ENCODE measurements around the gene RNU1-2. TPM values are rescaled to one million over a fixed set of nuclear protein-coding genes. Genes with fewer than 3 reads are reported as not detected.
"Not testable (repeated sequence)": the region's sequence is repeated elsewhere in the genome, so short reads cannot be mapped to it uniquely, and the experiment has no call there.

The RNU1-2 gene
- total and polyA plus RNA-seq, 12 donors = 635 to 5,242 (median 1,949) TPM; not detected in 2

DNA sequence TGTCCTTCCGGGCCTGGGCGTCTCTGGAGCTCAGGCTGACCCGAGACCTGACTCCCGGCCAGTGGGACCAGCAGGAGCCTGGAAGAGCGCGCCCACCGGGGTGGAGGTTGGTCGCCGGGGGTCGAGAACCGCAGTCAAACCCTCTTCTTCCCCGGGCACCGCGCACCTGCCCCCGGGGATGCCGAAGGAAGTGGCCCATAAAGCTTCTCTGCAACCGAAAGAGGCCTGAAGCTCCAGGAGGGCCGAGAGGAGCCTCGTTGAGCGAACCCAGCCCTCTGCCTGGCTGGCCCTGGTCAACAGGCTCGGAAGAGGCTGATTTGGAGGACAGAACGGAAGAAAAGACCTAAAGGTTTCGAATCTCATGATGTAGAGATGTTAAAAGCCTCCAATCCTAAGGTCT lies 24.6 kb upstream of the RNU1-2 start:
- WGBS, 2 donors = 70 to 73% methylated on average over 22 to 23 of the region's 23 CpGs
- H3K9me3 ChIP-seq; intact Hi-C loops (cut with DNase I); ATAC-seq; DNase-seq; H3K36me3 ChIP-seq; H3K27ac ChIP-seq; H3K4me3 ChIP-seq: not testable (repeated sequence)
- Histone ChIP-seq H3K4me1 (peaks cover 0 to 13% (median 0%) of the 10 kb centered on the region in 9 donors), H3K27me3 (peaks cover 9 to 34% (median 27%) of the 10 kb centered on the region in 7 donors)

DNA sequence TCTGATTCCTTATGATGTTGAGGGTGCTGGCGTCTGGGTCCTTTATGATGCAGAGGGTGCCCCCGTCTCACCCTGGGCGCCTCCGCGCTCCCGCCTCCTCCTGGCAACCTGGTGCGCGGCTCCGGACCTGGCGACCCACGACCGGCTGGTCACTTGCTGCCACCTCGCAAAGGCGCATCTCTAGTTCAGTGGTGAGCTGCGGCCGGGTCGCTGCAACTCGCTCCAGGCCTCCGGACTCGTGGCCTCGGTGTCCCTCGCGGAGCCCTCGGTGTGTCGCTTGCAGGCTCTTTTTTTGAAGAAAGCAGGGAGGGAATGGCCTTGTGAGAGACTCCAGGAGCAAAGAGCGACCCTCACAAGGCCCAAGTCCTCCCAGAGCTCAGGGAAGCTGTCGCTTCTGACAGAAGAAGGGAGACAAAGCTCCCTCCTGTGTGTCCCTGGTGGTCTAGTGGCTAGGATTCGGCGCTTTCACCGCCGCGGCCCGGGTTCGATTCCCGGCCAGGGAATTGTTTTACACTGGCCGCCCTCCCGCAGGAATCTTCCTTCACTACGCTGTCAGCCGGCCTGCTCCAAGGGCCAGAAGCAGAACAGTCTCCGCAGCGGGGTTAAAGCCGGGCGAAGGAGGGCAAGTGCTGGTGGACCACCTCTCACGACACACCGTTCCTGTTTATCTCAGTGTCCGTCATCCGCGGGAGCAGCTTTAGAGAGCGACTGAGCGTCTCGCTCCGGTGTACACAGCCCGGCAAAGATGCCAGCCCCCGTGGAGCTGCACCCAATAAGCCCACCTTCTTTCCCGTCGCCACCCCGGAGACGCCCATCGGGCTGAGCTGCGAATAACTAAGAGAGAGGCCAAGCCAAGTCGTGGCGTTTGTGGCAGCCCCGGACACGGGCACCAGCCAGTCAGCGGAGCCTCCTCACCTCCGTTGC lies 23.4 kb upstream of the RNU1-2 start:
- H3K9me3 ChIP-seq; H3K36me3 ChIP-seq; intact Hi-C loops (cut with DNase I); H3K27ac ChIP-seq: not testable (repeated sequence)
- ATAC-seq (peak; percentile 56 to 93 (median 85)), DNase-seq (peak; percentile 27 to 49)
- peaks cover 0 to 13% (median 0%) of the 10 kb centered on the region in 9 donors for H3K4me1 ChIP-seq
- WGBS, 2 donors = 15 to 20% methylated on average over 43 to 58 of the region's 66 CpGs
- peaks cover 14 to 42% (median 37%) of the 10 kb centered on the region in 7 donors for H3K27me3 ChIP-seq
- H3K4me3 ChIP-seq = peak overlapping the region in 7 of 10 donors; percentile 24 to 45 (median 29)

DNA sequence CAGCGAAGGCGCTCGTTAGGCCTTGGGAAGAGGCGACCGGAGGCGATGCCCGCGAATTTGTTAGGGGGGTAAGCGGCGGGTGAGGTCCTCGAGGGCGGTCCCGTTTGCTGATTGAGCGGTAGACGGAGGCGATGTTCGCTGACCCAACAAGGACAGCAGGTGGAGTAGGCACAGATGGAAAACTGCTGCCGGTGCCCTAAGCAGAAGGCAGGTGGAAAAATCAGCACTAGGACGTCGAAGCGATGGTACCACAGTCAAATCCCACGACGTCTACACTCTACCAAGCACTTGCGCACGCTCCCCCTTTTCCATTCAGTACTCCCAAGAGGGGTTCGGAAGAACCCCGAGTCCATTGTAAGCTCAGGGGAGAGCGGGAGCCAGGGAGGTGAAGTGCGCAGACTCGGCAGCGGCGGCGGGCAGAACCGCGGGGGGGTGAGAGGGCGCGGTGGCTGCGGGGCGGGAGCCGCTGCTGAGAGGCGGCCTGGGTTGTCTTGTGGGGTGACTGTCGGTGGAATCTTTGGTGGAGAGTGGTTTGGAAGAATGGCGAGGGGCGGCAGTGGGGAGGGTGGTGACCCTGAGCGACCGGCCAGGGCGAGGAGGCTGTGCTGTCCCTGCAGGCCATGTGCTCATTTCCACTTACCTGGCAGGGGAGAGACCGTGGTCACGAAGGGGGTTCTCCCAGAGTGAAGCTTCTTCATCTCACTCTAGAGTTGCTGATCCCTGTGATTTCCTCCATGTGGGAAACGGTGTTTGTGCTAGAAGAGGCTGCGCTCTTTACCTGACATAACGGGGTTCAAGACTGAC lies 22.5 kb upstream of the RNU1-2 start:
- intact Hi-C loops (cut with DNase I); H3K27ac ChIP-seq; H3K36me3 ChIP-seq; H3K9me3 ChIP-seq: not testable (repeated sequence)
- Histone ChIP-seq H3K4me1 (peaks cover 0 to 13% (median 0%) of the 10 kb centered on the region in 9 donors), H3K4me3 (peak overlapping the region in 7 of 10 donors; percentile 24 to 45 (median 29)), H3K27me3 (peaks cover 14 to 42% (median 37%) of the 10 kb centered on the region in 7 donors)
- 6 to 11% methylated on average over 37 of the region's 52 CpGs for WGBS, 2 donors
- ATAC-seq (peak; percentile 29 to 65 (median 44)), DNase-seq (peak; percentile 24 to 76)

DNA sequence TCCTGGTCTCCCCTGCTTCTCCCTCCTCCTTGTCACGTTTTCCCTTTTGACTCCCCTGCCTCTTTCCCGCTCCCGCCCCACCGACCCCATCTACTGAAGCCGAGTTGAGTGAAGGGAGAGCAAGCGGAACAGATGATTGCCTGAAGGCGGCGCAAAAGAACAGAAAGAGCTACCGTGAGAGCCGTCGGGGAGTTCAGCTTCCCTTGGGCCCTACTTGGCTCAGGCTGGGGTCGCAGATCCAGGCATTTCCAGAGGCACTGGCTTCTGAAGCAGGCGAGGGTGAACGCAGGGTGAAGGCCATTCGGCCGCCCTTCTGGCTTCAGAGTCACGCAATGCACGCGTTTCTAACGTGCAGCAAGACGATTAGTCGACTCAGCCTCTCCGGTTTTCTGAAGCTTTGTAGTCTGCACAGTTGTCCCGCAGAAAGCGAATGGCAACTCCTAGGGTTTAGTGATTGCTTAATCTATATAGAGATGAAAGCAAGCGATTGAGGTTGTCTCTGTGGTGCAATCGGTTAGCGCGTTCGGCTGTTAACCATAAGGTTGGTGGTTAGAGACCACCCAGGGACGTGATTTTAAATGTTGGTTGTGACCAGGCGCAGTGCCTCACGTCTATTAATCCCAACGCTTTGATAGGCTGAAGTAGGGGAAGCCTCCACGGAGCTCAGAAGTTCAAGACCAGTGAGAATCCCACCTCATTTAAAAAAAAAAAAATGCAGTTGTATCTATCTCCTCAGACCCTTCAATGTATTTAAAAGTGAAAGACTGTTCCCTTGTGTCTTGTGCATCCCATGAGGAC lies 20.6 kb upstream of the RNU1-2 start:
- 31 to 35% methylated on average over 22 to 31 of the region's 35 CpGs for WGBS, 2 donors
- H3K4me1 ChIP-seq = peaks cover 0 to 13% (median 0%) of the 10 kb centered on the region in 9 donors
- peaks cover 14 to 51% (median 43%) of the 10 kb centered on the region in 7 donors for H3K27me3 ChIP-seq
- H3K9me3 ChIP-seq; ATAC-seq; H3K4me3 ChIP-seq; DNase-seq; H3K27ac ChIP-seq; H3K36me3 ChIP-seq; intact Hi-C loops (cut with DNase I): not testable (repeated sequence)

DNA sequence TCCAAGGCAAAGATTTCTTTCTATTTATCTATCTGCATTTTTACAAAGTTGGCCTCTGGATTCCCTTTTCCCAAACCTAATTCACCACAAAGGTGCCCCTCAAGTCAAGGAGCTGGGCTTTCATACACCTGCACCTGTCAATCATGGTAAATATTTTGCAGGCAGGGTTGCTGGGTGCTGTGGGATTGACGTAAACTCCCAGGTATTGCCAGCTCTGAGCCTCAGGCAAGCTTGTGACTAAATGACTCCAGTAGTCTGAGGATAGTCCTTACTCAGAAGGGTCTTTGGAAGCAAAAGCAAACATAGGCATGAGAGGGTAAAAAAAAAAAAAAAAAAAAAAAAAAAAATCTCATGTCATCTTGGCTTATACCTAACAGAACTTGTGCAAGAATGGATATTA lies 14.0 kb upstream of the RNU1-2 start:
- peaks cover 0 to 21% (median 0%) of the 10 kb centered on the region in 9 donors for H3K4me1 ChIP-seq
- intact Hi-C loops (cut with DNase I); ATAC-seq; H3K9me3 ChIP-seq; H3K36me3 ChIP-seq; H3K27ac ChIP-seq; DNase-seq; H3K4me3 ChIP-seq: not testable (repeated sequence)
- WGBS, 2 donors = 94 to 95% methylated on average over 1 of the region's 1 CpG
- peaks cover 0 to 29% (median 14%) of the 10 kb centered on the region in 7 donors for H3K27me3 ChIP-seq

DNA sequence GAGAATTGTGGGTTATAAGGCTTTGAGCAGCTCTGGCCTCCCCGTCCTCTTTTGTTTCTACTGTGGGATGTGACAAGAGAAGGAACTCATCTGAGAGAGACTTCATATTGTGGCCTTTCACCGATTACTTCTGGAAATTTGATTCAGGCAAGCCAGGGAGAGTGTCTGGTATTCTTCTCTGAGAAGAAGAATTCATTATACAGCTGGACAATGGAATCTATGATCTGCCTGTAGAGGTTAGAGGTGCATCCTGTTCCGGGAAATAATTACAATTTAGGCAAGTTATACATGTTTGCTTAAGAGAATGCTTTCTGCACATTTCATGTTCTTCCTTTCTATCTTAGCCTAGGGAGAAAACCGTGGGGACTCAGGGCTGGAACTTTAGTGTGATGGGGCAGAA lies 12.8 kb upstream of the RNU1-2 start:
- TF ChIP-seq, protein P1, sequence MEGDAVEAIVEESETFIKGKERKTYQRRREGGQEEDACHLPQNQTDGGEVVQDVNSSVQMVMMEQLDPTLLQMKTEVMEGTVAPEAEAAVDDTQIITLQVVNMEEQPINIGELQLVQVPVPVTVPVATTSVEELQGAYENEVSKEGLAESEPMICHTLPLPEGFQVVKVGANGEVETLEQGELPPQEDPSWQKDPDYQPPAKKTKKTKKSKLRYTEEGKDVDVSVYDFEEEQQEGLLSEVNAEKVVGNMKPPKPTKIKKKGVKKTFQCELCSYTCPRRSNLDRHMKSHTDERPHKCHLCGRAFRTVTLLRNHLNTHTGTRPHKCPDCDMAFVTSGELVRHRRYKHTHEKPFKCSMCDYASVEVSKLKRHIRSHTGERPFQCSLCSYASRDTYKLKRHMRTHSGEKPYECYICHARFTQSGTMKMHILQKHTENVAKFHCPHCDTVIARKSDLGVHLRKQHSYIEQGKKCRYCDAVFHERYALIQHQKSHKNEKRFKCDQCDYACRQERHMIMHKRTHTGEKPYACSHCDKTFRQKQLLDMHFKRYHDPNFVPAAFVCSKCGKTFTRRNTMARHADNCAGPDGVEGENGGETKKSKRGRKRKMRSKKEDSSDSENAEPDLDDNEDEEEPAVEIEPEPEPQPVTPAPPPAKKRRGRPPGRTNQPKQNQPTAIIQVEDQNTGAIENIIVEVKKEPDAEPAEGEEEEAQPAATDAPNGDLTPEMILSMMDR (IDR thresholded peaks at IDR 0.05) = no peak
- intact Hi-C loops (cut with DNase I) = no loop called here
- peak in 5 of 8 donors; percentile 19 to 62 (median 25) for ATAC-seq
- Histone ChIP-seq H3K4me3 (no peak overlapping the region), H3K9me3 (no peaks in the 10 kb centered on the region), H3K27me3 (peaks cover 0 to 28% (median 11%) of the 10 kb centered on the region in 7 donors), H3K4me1 (peaks cover 0 to 21% (median 0%) of the 10 kb centered on the region in 9 donors), H3K27ac (peak overlapping the region in 2 of 10 donors; percentile 21 to 61), H3K36me3 (no peaks in the 10 kb centered on the region)
- 48% methylated on average over 4 of the region's 4 CpGs for WGBS, 2 donors
- no peak for DNase-seq

DNA sequence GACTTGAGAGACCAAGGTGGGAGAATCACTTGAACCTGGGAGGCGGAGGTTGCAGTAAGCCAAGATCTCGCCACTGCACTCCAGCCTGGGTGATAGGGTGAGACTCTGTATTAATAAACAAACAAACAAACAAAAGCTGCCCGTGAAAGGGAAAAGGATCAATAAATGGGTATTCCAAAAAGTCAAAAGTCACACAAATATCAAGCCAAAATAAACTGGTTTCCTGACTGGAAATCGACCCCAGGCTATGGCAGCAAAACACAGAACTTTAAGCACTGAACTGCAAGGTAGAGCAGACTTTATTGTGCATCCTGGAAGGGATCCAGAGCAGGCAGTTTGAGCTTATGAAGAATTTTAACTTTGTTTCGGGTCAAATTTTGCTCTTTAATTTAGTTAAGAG lies 11.3 kb upstream of the RNU1-2 start:
- H3K27ac ChIP-seq; H3K9me3 ChIP-seq; ATAC-seq; H3K4me3 ChIP-seq; H3K36me3 ChIP-seq; DNase-seq; intact Hi-C loops (cut with DNase I): not testable (repeated sequence)
- 84 to 89% methylated on average over 5 of the region's 5 CpGs for WGBS, 2 donors
- Histone ChIP-seq H3K27me3 (peaks cover 0 to 27% (median 5%) of the 10 kb centered on the region in 7 donors), H3K4me1 (peaks cover 0 to 29% (median under 1%) of the 10 kb centered on the region in 9 donors)
